SU-DHL-6 (cell line): ENCODE results near the gene UPP1.
"Not testable (repeated sequence)": the region's sequence is repeated elsewhere in the genome, so short reads cannot be mapped to it uniquely, and the experiment has no call there.

Source experiments
- CTCF ChIP-seq: fragments of 200-600 bp; sonication (generic); IDR thresholded peaks from one replicate; pipeline ENCODE4 v1.5.1; 2017; ENCODE audit warnings: antibody characterized with exemption, mild to moderate bottlenecking, low read length, moderate library complexity; ENCODE audit not compliant: insufficient read depth, poor library complexity, severe bottlenecking
- EZH2phosphoT487 ChIP-seq: fragments of 200-600 bp; sonication (generic), shearing (Covaris generic); conservative IDR thresholded peaks from 2 replicates; pipeline ENCODE4 v1.6.1; 2018; ENCODE audit warnings: mild to moderate bottlenecking, antibody characterized with exemption, low read length, moderate library complexity, mixed read lengths

- TF ChIP-seq CTCF, EZH2phosphoT487: not testable (repeated sequence)
These were observed 31.5 kb downstream of the UPP1 start for GRCh38 chr7:48120536-48120935.
